Midbrain (tissue), 1 donor: Measurements from ENCODE around the gene TTC23.
"Not testable (repeated sequence)": the region's sequence is repeated elsewhere in the genome, so short reads cannot be mapped to it uniquely, and the experiment has no call there.

Source experiments
- DNase-seq: peaks from one replicate; lab custom pipeline; 2025; lab: John Stamatoyannopoulos, UW

Gene TTC23

DNA sequence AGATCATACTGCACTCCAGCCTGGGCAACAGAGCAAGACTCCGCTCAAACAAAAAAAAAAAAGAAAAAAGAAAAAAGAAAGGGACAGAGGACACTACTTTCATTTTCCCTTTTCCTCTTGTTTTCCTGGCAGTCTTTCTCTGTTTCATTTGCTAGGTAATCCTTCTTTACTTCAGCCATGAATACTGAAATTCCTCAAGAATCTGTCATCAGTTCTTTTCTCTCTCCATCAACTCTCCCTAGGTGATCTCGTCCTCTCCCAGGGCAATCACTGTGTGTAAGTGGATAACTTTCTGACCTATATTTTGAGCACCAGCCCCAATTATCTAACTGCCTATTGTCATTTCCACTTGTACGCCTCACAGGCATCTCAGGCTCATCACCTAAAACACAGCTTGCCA lies 51.5 kb downstream of the TTC23 start:
- no peak for DNase-seq

- DNase-seq, result not testable (repeated sequence)
Observed at GRCh38 chr15:99192181-99192580, 57.2 kb downstream of the TTC23 start.

DNA sequence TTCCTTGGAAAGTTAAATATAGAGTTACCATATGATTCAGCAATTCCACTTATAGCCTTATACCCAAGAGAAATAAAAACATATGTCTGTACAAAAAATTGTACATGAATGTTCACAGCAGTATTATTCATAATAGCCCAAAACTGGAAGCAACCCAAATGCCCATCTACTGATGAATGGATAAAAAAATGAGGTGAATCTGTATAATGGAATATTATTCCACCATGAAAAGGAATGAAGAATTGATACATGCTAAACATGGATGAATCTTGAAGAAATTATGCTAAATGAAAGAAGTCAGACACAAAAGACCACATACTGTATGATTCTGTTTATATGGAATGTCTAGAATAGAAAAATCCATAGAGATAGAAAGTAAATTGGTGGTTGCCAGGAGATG lies 61.4 kb downstream of the TTC23 start:
- no peak for DNase-seq

DNA sequence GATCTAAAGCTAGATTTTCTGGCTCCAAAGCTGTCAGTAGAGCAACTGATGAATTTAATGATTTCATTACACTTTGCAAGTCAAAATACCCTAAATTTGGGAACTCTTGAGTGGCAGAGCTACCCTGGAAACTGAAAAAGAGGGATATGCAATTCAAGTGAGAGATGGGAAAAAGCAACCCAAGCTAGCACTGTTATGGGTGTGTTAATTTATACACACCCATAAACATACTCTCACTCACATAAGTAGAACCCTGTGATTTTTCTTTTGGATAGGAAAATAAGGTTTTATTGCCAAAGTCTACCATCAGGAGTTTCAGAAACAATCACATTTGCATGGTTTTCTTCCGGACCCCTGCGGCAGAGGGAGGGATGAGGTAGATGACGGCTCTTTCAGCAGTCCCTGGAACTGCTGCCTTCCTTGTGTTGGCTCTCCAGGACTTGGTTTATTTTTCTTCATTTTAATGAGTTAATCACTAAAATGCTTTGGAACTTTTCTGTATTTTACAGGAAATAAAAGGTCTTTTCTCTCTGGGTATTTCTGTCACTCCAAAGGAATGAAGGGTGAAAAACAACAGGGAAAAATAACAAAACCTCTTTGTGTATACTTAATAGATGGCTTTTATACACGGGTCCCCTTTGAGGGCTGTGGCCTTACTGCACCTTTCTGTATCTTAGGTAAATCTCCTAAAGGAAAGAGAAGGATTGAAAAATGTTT lies 63.8 kb downstream of the TTC23 start:
- peak; percentile 11 for DNase-seq

- DNase-seq, result no peak
Observed at GRCh38 chr15:99182791-99183190, 66.6 kb downstream of the TTC23 start.

DNA sequence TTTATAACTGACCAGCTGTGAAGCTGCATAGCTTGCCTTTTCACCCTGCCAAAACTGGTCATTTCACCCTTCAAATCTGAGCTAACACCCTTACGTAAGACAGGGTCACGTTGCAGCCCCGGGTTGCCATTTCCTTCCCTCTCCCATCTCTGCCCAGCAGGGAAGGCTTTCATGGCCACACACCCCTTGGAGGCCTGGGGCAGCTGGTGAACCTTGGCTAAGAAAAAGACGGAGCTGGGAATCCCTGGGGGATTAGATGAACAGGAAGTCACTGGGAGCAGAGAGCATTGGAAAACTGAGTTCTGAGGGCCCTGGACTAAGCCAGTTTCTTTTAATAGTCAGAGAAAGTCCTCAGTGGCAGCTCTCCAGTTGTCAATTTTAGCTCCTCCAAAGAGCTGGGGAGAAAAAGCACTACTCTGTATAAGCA lies 67.8 kb downstream of the TTC23 start:
- DNase-seq, result peak; percentile 37

GRCh38 chr15:99180964-99181306 lies 68.4 kb downstream of the TTC23 start:
- no peak for DNase-seq

DNA sequence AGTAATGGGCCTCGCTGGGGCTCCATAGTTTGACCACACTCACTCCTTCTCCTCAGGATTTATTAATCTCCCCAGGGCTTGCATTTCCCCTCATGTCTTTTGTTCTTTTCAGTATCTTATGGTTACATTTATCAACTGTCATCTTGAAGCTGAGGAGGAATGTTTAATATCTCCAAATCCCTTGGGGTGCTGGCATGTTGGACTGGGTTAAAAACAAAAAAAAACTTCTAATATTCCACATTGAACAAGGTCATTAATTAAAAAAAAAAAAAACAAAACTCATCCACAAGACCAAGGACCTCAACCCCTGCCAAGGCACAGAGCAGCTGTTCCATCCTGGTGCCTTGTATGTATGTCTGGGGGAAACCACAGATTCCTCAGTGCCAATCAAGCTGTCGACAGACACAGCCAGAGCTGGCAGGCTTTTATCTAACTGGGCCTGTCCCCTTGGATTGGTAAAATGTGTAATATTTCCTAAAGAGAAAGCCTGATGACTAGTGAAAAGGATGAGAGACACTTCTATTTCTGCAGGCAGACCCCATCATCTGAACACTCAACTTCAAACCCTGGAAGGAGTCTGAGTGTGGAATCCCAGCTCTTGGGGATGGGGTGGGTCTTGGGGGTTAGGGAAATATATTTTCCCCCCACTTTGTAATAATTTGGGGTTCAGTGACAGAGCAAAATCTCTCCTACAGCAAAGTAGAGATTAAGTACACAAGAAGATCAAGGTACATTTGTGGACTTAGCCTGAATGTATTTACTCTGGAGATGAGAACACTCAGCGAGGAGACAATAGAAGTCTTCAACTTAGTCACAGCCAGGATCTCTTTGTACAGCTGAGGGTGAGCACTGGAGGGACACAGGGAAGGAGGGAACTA lies 69.1 kb downstream of the TTC23 start:
- no peak for DNase-seq

DNA sequence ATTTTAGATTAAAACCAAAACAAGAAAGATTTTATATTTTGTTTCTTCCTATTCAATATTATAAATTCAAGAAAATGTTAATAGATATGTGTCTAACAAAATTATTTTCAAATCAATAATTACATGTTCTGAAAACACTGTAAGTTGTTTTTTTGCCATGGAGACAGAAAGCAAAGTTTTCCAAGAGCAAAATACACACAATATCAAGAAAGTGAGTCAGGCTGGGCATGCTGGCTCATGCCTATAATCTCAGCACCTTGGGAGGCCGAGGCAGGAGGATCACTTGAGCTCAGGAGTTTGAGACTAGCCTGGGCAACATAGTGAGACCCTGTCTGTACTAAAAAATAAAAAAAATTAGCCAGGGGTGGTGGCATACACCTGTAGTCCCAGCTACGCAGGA lies 71.7 kb downstream of the TTC23 start:
- no peak for DNase-seq

GRCh38 chr15:99176757-99177156 lies 72.6 kb downstream of the TTC23 start:
- DNase-seq, result no peak

DNA sequence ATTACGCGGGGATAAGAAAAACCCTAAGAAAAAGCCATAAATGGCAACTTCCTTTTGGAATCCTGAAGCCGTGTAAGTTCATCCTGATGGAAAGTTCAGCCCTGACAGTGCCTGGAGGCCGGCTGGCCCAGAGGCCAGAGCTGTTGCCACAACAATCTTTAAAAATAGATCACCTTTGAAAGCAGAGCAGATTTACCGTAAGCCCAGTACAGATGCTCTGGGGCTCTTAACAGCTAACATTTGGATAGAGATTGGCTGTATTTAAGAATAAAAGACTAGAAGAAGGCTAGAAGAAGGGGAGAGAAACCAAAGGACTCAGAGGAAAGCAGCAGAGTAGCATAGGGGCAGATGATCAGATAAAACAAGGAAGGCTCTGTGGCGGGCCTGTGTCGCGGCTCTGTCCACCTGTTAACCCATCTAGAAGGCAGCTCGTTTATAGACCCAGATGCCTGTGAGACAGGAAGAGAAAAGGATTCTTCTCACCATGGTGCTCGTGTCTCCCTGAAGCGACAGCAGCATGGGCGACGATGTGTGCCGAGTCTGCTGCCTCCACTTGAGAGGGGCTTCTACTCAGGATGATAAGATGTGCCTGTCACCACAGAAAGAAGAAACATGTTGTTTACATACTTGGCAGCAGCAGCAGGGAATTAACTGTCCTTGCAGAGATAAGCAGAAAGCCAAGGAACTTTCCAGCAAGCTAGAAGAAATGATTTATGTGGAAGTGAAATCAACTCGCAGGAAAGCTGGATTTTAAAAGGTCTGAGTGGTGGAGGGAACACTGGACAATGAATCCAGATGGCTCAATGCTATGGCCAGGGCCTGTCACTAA lies 74.6 kb downstream of the TTC23 start:
- no peak for DNase-seq

GRCh38 chr15:99172989-99173388 lies 76.4 kb downstream of the TTC23 start:
- DNase-seq, result no peak

DNA sequence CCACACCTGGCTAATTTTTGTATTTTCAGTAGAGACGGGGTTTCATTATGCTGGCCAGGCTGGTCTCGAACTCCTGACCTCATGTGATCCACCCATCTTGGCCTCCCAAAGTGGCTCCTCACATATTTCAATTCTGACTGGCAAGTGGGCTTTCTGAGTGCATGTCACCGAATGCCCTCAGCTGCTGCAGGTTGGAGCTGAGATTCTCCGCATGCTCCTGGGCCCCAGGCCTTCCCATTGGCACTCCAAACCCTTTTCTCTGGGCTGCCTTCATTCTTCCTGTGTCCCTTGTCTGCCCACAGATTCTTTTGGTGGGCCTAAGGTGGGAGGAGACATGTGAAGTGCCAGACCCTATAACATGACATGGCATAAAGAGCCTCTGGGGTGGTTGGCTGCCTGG lies 77.2 kb downstream of the TTC23 start:
- no peak for DNase-seq

GRCh38 chr15:99170476-99171065 lies 78.8 kb downstream of the TTC23 start:
- no peak for DNase-seq

DNA sequence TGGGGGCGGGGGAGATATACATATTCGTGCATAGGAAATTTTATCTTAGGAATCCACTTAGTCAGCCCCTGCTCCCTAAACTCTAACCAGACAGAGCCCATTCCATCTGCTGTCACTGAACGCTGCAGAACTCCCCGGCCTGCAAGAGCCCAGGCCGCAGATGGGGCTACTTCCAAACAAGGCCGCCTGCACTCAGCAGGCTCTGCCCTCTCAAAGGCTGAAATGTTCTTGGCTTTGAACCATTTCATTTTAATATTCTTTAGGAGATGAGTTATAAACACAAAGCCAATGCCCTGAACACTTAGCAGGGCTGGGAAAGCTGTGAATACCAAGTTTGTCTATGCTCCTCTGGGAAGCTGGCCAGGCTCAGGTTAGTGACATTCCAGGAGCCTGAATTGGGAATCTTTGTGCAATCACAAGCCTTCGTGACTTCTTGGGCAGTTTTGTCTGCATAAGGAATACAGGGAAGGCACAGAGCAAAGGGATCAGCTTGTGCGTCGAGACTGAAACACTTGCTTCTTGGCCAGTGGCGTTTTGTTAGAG lies 79.5 kb downstream of the TTC23 start:
- no peak for DNase-seq

GRCh38 chr15:99168601-99169580 lies 80.5 kb downstream of the TTC23 start:
- DNase-seq, result no peak

DNA sequence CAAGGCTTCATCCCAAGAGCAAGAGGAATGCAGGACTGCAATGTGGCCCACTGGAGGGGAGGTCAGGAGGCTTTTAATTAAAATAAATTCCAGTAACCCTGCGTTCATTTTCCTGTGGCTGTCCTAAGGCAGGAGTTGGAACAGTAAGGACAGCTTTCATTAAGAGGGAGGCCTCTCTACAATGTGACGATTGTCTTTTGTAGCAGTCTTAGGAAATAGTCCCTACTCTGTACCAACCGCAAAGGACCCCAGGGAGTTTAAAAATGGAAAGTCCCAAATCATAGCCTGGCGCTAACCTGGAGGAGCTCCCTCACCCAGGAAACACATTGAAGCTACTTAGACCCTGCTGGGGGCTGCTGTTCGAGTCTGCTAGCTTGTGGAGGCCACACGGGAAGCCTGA lies 81.7 kb downstream of the TTC23 start:
- no peak for DNase-seq

DNA sequence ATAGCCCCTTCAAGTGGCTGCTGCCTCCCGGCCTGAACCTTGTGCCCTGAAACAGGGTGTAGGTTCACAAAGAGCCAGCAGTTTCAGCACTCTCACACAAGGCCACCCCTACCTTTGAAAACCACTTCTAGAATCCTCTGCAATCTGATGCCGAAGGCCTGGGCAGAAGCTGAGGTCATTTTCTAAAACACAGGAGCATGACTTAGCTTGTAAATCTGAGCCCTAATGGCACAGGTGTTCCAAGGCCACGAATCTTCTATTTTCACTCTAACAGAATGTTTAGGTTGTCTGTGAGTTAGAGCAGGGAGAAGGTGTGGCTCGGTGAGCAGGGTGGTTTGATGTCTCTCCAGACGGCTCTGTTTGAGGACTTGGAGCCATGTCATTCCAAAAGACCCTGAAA lies 82.2 kb downstream of the TTC23 start:
- no peak for DNase-seq

GRCh38 chr15:99165956-99166689 lies 83.3 kb downstream of the TTC23 start:
- DNase-seq, result no peak
